SK-N-SH (cell line): Measurements from ENCODE around the gene B4GALNT4. TPM values are rescaled to one million over a fixed set of nuclear protein-coding genes. Genes with fewer than 3 reads are reported as not detected.

Experiments
- CTCF ChIA-PET: fragments of 300-600, 350-600 bp; formaldehyde crosslinking; extraction: SDS; loops from one replicate; lab custom pipeline; 2021; lab: Yijun Ruan, JAX
- POLR2A ChIA-PET: fragments of 350-600 bp; sonication (Branson Sonifier 250); formaldehyde crosslinking; extraction: SDS; loops from one replicate; lab custom pipeline; 2020; ENCODE audit warnings: antibody characterized with exemption, inconsistent platforms; lab: Yijun Ruan, JAX
- DNase-seq: peaks from one replicate; pipeline ENCODE4 v3.0.0; 2012
- H2AFZ ChIP-seq: fragments of 200-600 bp; sonication (generic); 2 replicates; pipeline ENCODE4 v1.8.1; 2016; ENCODE audit warnings: antibody characterized with exemption, mild to moderate bottlenecking, low read depth
- H3F3A ChIP-seq: fragments of 200-600 bp; sonication (generic); replicated peaks from 2 replicates; pipeline ENCODE3; 2016; ENCODE audit warnings: antibody characterized with exemption, mild to moderate bottlenecking; ENCODE audit not compliant: insufficient read depth
- H3K27ac ChIP-seq, 2 experiments: fragments of 200-500 bp in 1 of 2; fragments of 200-600 bp in 1 of 2; sonication (Bioruptor generic) in 1 of 2; sonication (generic), shearing (Covaris generic) in 1 of 2; 2 replicates each; pipeline versions ENCODE4 v1.5.1 to v1.6.1; 2014 to 2016; ENCODE audit warnings: low read depth in 2 of 2, inconsistent platforms in 1 of 2, low read length in 1 of 2, mild to moderate bottlenecking in 1 of 2, mixed read lengths in 1 of 2
- H3K27me3 ChIP-seq: fragments of 200-600 bp; sonication (generic), shearing (Covaris generic); 2 replicates; pipeline ENCODE4 v1.6.1; 2016; ENCODE audit warnings: mixed run types; ENCODE audit not compliant: insufficient read depth
- H3K36me3 ChIP-seq, 2 experiments: fragments of 200-500 bp in 1 of 2; fragments of 200-600 bp in 1 of 2; sonication (Bioruptor generic) in 1 of 2; sonication (generic) in 1 of 2; replicated peaks in 1 of 2; 2 replicates each; pipeline versions ENCODE3 to v1.5.1; 2014 to 2016; ENCODE audit warnings: low read length in 1 of 2, mild to moderate bottlenecking in 1 of 2; ENCODE audit not compliant: insufficient read depth in 2 of 2, control insufficient read depth in 1 of 2
- H3K4me1 ChIP-seq, 2 experiments: fragments of 200-500 bp in 1 of 2; fragments of 200-600 bp in 1 of 2; sonication (Bioruptor generic) in 1 of 2; sonication (generic), shearing (Covaris generic) in 1 of 2; 2 replicates each; pipeline versions ENCODE4 v1.5.1 to v1.6.1; 2014 to 2016; ENCODE audit warnings: low read depth in 1 of 2, low read length in 1 of 2, mixed run types in 1 of 2; ENCODE audit not compliant: insufficient read depth in 2 of 2, control insufficient read depth in 1 of 2
- H3K4me2 ChIP-seq: fragments of 200-600 bp; sonication (generic), shearing (Covaris generic); 2 replicates; pipeline ENCODE4 v1.6.1; 2017; ENCODE audit warnings: mixed run types
- H3K4me3 ChIP-seq, 2 experiments: fragments of 200-500 bp in 1 of 2; fragments of 200-600 bp in 1 of 2; sonication (Bioruptor generic) in 1 of 2; sonication (generic), shearing (Covaris generic) in 1 of 2; 2 replicates each; pipeline versions ENCODE4 v1.5.1 to v1.8.1; 2014 to 2016; ENCODE audit warnings: low read depth in 2 of 2, inconsistent platforms in 1 of 2, low read length in 1 of 2, mild to moderate bottlenecking in 1 of 2, mixed read lengths in 1 of 2, moderate library complexity in 1 of 2
- H3K79me2 ChIP-seq: fragments of 200-600 bp; sonication (generic); 2 replicates; pipeline ENCODE4 v1.8.1; 2017; ENCODE audit warnings: mild to moderate bottlenecking; ENCODE audit not compliant: insufficient read depth
- H3K9ac ChIP-seq: fragments of 200-600 bp; sonication (generic); 2 replicates; pipeline ENCODE4 v1.6.1; 2017; ENCODE audit warnings: mixed run types
- H3K9me2 ChIP-seq: fragments of 200-600 bp; sonication (generic); 2 replicates; pipeline ENCODE4 v1.6.1; 2017; ENCODE audit warnings: mixed run types
- H3K9me3 ChIP-seq: fragments of 200-600 bp; sonication (generic); 2 replicates; pipeline ENCODE4 v1.6.1; 2017; ENCODE audit warnings: mixed run types, mild to moderate bottlenecking, moderate library complexity
- H4K20me1 ChIP-seq: fragments of 200-600 bp; sonication (generic); 2 replicates; pipeline ENCODE4 v1.6.1; 2017; ENCODE audit warnings: mild to moderate bottlenecking, mixed run types; ENCODE audit not compliant: insufficient read depth
- ELF1 ChIP-seq: IDR thresholded peaks from 2 replicates; pipeline ENCODE4 v1.4.0; 2012
- EP300 ChIP-seq, 2 experiments: IDR thresholded peaks; 2 replicates each; pipeline versions ENCODE4 v1.4.0 to v1.6.1; 2012; ENCODE audit warnings: borderline replicate concordance in 1 of 2, low read depth in 1 of 2, low read length in 1 of 2
- MEF2A ChIP-seq: IDR thresholded peaks from 2 replicates; pipeline ENCODE4 v1.4.0; 2012; ENCODE audit warnings: low read depth, borderline replicate concordance
- NFIC ChIP-seq: IDR thresholded peaks from 2 replicates; pipeline ENCODE4 v1.4.0; 2012; ENCODE audit warnings: borderline replicate concordance
- NRF1 ChIP-seq: IDR thresholded peaks from 2 replicates; pipeline ENCODE4 v1.6.1; 2012; ENCODE audit warnings: low read depth, mild to moderate bottlenecking, low read length
- RCOR1 ChIP-seq: fragments of 150-350 bp; IDR thresholded peaks from 2 replicates; pipeline ENCODE4 v1.6.1; 2017; ENCODE audit warnings: antibody characterized with exemption, low read length
- RFX5 ChIP-seq: IDR thresholded peaks from 2 replicates; pipeline ENCODE4 v1.6.1; 2012; ENCODE audit warnings: mild to moderate bottlenecking, improper control_type of control experiment, low read length
- TCF12 ChIP-seq: IDR thresholded peaks from 2 replicates; pipeline ENCODE4 v1.4.0; 2012
- TEAD4 ChIP-seq: IDR thresholded peaks from 2 replicates; pipeline ENCODE4 v1.4.0; 2012; ENCODE audit warnings: mild to moderate bottlenecking, borderline replicate concordance; ENCODE audit not compliant: insufficient read depth
- WGBS: methylation state at CpG from one replicate; pipeline ENCODE4 v1.1.6; 2017; ENCODE audit warnings: low lambda C conversion rate; 5-methylcytosine and 5-hydroxymethylcytosine counted together
- polyA plus RNA-seq, 3 experiments: library from polyadenylated mRNA; depleted of rRNA; stranded (reverse); fragments of >200 nt; gene quantifications; 2 replicates each; pipeline ENCODE4 v1.2.3, GENCODE V29; 2012
- TF ChIP-seq, protein P1 (sequence below): IDR thresholded peaks from 2 replicates; pipeline ENCODE4; 2012
- TF ChIP-seq, protein P2 (sequence below): fragments of 150-350 bp; IDR thresholded peaks from 2 replicates; pipeline ENCODE4 v1.6.1; 2017; ENCODE audit warnings: antibody characterized with exemption, low read length, low read depth, borderline replicate concordance
- TF ChIP-seq, protein P3 (sequence below): fragments of 150-350 bp; IDR thresholded peaks from 2 replicates; pipeline ENCODE4 v1.6.1; 2016; ENCODE audit warnings: mild to moderate bottlenecking, low read depth, low read length
- TF ChIP-seq, protein P4 (sequence below): IDR thresholded peaks from 2 replicates; pipeline ENCODE4 v1.4.0; 2012; ENCODE audit warnings: low read depth, borderline replicate concordance
- TF ChIP-seq, protein P5 (sequence below): IDR thresholded peaks from 2 replicates; pipeline ENCODE4 v1.6.1; 2012; ENCODE audit warnings: mild to moderate bottlenecking, low read depth, low read length, moderate library complexity

B4GALNT4 gene
- polyA plus RNA-seq, 1 of the 3 experiments (the other 2 are of a cell fraction): 66.7 TPM

DNA sequence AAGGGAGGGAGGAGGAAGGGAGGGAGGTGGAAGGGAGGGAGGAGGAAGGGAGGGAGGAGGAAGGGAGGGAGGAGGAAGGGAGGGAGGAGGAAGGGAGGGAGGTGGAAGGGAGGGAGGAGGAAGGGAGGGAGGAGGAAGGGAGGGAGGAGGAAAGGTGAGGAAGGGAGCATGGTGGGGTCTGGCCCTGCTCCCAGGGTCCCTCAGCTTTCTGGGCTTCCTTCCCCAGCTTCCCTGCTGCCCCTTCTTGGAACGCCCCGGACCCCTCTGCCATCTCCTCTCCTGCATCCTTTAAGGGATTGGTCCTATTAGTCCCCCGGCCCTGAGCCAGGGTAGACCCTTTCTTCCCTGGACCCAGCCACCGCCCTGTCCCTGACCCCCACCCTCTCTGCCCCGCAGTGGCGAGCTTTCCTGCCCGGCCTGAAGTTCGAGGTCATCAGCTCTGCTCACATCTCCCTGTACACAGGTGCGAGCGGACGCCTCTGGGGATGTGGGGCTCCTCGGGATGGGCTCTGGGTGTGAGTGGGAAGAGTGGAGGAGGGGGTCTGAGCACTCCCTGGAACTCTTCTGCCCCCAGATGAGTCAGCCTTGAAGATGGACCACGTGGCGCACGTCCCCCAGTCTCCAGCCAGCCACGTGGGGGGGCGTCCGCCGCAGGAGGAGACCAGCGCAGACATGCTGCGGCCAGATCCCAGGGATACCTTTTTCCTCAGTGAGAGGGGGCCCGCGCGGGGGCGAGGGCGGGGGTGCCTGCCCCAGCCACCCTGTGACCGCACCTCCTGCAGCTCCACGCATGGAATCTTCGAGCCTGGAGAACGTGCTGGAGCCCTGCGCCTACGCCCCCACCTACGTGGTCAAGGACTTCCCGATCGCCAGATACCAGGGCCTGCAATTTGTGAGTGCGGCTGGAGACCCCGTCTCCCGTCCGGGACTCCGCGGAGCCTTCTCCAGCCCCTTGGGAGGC is 6.0 kb downstream of the B4GALNT4 start:
- Histone ChIP-seq H3K27me3 (no peaks in the 10 kb centered on the region), H2AFZ (no peak overlapping the region), H3K79me2 (no peaks in the 10 kb centered on the region), H3K36me3 (peaks cover 0 to 25% of the 10 kb centered on the region in 2 experiments), H3K4me2 (no peak overlapping the region), H3K9ac (no peak overlapping the region), H3K27ac (no peak overlapping the region), H3K4me1 (peaks cover 0 to 14% of the 10 kb centered on the region in 2 experiments; a peak in 1 of 4 replicates), H3K4me3 (no peak overlapping the region), H3K9me2 (no peaks in the 10 kb centered on the region), H4K20me1 (no peaks in the 10 kb centered on the region), H3F3A (no peaks in the 10 kb centered on the region), H3K9me3 (no peaks in the 10 kb centered on the region)
- ChIA-PET POLR2A (no interaction called here), CTCF (interaction anchor here (2.5 kb wide), 1 partner anchor 21 kb away, joined by 8 read pairs; no protein-coding TSS in a partner anchor)
- 92% methylated on average over 21 of the region's 41 CpGs for WGBS
- DNase-seq: peak; percentile 43
- TF ChIP-seq MEF2A (no peak), EP300 (IDR thresholded peaks at IDR 0.05; ENCODE audit: borderline replicate concordance in 1 of 2, low read depth in 1 of 2, low read length in 1 of 2) (no peak), TCF12 (no peak), RCOR1 (no peak), ELF1 (no peak)
- TF ChIP-seq, protein P1, sequence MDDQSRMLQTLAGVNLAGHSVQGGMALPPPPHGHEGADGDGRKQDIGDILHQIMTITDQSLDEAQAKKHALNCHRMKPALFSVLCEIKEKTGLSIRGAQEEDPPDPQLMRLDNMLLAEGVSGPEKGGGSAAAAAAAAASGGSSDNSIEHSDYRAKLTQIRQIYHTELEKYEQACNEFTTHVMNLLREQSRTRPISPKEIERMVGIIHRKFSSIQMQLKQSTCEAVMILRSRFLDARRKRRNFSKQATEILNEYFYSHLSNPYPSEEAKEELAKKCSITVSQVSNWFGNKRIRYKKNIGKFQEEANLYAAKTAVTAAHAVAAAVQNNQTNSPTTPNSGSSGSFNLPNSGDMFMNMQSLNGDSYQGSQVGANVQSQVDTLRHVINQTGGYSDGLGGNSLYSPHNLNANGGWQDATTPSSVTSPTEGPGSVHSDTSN: no peak
- TF ChIP-seq, protein P2, sequence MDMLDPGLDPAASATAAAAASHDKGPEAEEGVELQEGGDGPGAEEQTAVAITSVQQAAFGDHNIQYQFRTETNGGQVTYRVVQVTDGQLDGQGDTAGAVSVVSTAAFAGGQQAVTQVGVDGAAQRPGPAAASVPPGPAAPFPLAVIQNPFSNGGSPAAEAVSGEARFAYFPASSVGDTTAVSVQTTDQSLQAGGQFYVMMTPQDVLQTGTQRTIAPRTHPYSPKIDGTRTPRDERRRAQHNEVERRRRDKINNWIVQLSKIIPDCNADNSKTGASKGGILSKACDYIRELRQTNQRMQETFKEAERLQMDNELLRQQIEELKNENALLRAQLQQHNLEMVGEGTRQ: no peak
- TF ChIP-seq, protein P3, sequence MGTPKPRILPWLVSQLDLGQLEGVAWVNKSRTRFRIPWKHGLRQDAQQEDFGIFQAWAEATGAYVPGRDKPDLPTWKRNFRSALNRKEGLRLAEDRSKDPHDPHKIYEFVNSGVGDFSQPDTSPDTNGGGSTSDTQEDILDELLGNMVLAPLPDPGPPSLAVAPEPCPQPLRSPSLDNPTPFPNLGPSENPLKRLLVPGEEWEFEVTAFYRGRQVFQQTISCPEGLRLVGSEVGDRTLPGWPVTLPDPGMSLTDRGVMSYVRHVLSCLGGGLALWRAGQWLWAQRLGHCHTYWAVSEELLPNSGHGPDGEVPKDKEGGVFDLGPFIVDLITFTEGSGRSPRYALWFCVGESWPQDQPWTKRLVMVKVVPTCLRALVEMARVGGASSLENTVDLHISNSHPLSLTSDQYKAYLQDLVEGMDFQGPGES: no peak

DNA sequence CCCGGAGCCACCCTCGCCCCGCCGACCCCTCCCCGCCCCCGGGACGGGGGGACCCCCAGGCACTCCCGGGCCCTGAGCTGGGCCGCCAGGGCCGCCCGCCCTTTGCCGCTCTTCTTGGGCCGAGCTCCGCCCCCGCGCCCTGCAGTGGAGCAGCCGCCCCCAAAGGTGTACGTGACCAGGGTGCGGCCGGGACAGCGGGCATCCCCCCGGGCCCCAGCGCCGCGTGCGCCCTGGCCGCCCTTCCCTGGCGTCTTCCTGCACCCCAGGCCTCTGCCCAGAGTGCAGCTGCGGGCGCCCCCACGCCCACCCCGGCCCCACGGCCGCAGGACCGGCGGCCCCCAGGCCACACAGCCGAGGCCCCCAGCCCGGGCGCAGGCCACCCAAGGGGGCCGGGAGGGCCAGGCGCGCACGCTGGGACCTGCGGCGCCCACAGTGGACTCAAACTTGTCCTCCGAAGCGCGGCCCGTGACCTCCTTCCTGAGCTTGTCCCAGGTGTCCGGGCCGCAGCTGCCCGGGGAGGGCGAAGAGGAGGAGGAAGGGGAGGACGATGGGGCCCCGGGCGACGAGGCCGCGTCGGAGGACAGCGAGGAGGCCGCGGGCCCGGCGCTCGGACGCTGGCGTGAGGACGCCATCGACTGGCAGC is 7.4 kb downstream of the B4GALNT4 start:
- H3K9me3 ChIP-seq: no peaks in the 10 kb centered on the region
- H3K36me3 ChIP-seq: peaks cover 0 to 27% of the 10 kb centered on the region in 2 experiments
- no peaks in the 10 kb centered on the region for H4K20me1 ChIP-seq
- H3K4me2 ChIP-seq: no peak overlapping the region
- WGBS: 94% methylated on average over 48 of the region's 70 CpGs
- H3K9ac ChIP-seq: no peak overlapping the region
- ChIA-PET POLR2A (interaction anchor here (0.6 kb wide), 1 partner anchor 9 kb away, joined by 3 read pairs; no protein-coding TSS in a partner anchor), CTCF (interaction anchor here (2.5 kb wide), 1 partner anchor 20 kb away, joined by 8 read pairs; no protein-coding TSS in a partner anchor)
- DNase-seq: no peak
- no peaks in the 10 kb centered on the region for H3K79me2 ChIP-seq
- no peaks in the 10 kb centered on the region for H3F3A ChIP-seq
- H2AFZ ChIP-seq: no peak overlapping the region
- H3K4me3 ChIP-seq: no peak overlapping the region
- no peaks in the 10 kb centered on the region for H3K27me3 ChIP-seq
- H3K4me1 ChIP-seq: peaks cover 0 to 1% of the 10 kb centered on the region in 2 experiments; a peak in 1 of 4 replicates
- no peak overlapping the region for H3K27ac ChIP-seq
- no peaks in the 10 kb centered on the region for H3K9me2 ChIP-seq
- TF ChIP-seq TEAD4: no peak
- TF ChIP-seq RFX5: no peak
- no peak for TF ChIP-seq NFIC
- TF ChIP-seq, protein P4, sequence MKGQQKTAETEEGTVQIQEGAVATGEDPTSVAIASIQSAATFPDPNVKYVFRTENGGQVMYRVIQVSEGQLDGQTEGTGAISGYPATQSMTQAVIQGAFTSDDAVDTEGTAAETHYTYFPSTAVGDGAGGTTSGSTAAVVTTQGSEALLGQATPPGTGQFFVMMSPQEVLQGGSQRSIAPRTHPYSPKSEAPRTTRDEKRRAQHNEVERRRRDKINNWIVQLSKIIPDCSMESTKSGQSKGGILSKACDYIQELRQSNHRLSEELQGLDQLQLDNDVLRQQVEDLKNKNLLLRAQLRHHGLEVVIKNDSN: no peak
- TF ChIP-seq, protein P1: no peak
- TF ChIP-seq NRF1: no peak
- TF ChIP-seq, protein P5, sequence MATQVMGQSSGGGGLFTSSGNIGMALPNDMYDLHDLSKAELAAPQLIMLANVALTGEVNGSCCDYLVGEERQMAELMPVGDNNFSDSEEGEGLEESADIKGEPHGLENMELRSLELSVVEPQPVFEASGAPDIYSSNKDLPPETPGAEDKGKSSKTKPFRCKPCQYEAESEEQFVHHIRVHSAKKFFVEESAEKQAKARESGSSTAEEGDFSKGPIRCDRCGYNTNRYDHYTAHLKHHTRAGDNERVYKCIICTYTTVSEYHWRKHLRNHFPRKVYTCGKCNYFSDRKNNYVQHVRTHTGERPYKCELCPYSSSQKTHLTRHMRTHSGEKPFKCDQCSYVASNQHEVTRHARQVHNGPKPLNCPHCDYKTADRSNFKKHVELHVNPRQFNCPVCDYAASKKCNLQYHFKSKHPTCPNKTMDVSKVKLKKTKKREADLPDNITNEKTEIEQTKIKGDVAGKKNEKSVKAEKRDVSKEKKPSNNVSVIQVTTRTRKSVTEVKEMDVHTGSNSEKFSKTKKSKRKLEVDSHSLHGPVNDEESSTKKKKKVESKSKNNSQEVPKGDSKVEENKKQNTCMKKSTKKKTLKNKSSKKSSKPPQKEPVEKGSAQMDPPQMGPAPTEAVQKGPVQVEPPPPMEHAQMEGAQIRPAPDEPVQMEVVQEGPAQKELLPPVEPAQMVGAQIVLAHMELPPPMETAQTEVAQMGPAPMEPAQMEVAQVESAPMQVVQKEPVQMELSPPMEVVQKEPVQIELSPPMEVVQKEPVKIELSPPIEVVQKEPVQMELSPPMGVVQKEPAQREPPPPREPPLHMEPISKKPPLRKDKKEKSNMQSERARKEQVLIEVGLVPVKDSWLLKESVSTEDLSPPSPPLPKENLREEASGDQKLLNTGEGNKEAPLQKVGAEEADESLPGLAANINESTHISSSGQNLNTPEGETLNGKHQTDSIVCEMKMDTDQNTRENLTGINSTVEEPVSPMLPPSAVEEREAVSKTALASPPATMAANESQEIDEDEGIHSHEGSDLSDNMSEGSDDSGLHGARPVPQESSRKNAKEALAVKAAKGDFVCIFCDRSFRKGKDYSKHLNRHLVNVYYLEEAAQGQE: no peak
